CD14-positive monocyte (primary cell): ENCODE results near the gene CACNA2D2. TPM values are rescaled to one million over a fixed set of nuclear protein-coding genes. Genes with fewer than 3 reads are reported as not detected.

Experiments
- DNase-seq, 3 donors: peaks; one replicate each; pipeline ENCODE4 v3.0.0-alpha.2; 2011 to 2022
- H2AFZ ChIP-seq: 2 replicates; pipeline ENCODE4 v1.6.0; 2012; ENCODE audit warnings: mild to moderate bottlenecking, low read depth, low read length, inconsistent platforms; ENCODE audit not compliant: insufficient read depth, poor library complexity, severe bottlenecking
- H3K27ac ChIP-seq, 2 donors: 1 replicate in 1 of 2; 2 replicates in 1 of 2; pipeline ENCODE4 v1.5.1; 2012 to 2013; ENCODE audit warnings: low read length in 2 of 2, control low read depth in 1 of 2, inconsistent platforms in 1 of 2, low read depth in 1 of 2, mild to moderate bottlenecking in 1 of 2
- H3K27me3 ChIP-seq, 2 donors: one replicate each; pipeline versions ENCODE4 v1.6.0 to v1.6.1; 2011 to 2013; ENCODE audit warnings: low read length in 2 of 2; ENCODE audit not compliant: control insufficient read depth in 2 of 2, insufficient read depth in 2 of 2
- H3K36me3 ChIP-seq, 2 donors: replicated peaks in 1 of 2; 1 replicate in 1 of 2; 2 replicates in 1 of 2; pipeline versions ENCODE4 v1.5.1 to v1.6.1; 2012 to 2013; ENCODE audit warnings: low read length in 2 of 2, control low read depth in 1 of 2, inconsistent platforms in 1 of 2, mild to moderate bottlenecking in 1 of 2; ENCODE audit not compliant: insufficient read depth in 2 of 2, control insufficient read depth in 1 of 2
- H3K4me1 ChIP-seq, 2 donors: 1 replicate in 1 of 2; 2 replicates in 1 of 2; pipeline versions ENCODE4 v1.5.1 to v1.6.1; 2012 to 2013; ENCODE audit warnings: low read length in 2 of 2, control low read depth in 1 of 2, inconsistent platforms in 1 of 2, mild to moderate bottlenecking in 1 of 2, moderate library complexity in 1 of 2; ENCODE audit not compliant: insufficient read depth in 2 of 2, control insufficient read depth in 1 of 2
- H3K4me2 ChIP-seq: replicated peaks from 2 replicates; pipeline ENCODE3; 2012; ENCODE audit warnings: low read length, moderate library complexity, mild to moderate bottlenecking; ENCODE audit not compliant: poor library complexity, severe bottlenecking; ENCODE audit errors: extremely low read depth
- H3K4me3 ChIP-seq, 3 experiments: fragments of 200-600 bp in 1 of 3; sonication (generic) in 1 of 3; replicated peaks in 1 of 3; 1 replicate in 2 of 3; 2 replicates in 1 of 3; pipeline ENCODE4 v1.5.1; 2011 to 2013; ENCODE audit warnings: low read length in 3 of 3, mild to moderate bottlenecking in 3 of 3, control low read depth in 2 of 3, low read depth in 2 of 3, inconsistent platforms in 1 of 3, moderate library complexity in 1 of 3
- H3K79me2 ChIP-seq: 2 replicates; pipeline ENCODE4 v1.6.0; 2012; ENCODE audit warnings: mild to moderate bottlenecking, control low read depth, inconsistent platforms, low read length, moderate library complexity; ENCODE audit not compliant: insufficient read depth
- H3K9ac ChIP-seq: 2 replicates; pipeline ENCODE4 v1.6.0; 2017; ENCODE audit warnings: low read length, mild to moderate bottlenecking; ENCODE audit not compliant: insufficient read depth, poor library complexity, severe bottlenecking
- H3K9me3 ChIP-seq, 2 donors: replicated peaks in 1 of 2; 1 replicate in 1 of 2; 2 replicates in 1 of 2; pipeline versions ENCODE4 v1.5.1 to v1.6.1; 2012 to 2013; ENCODE audit warnings: low read length in 2 of 2, control low read depth in 1 of 2; ENCODE audit not compliant: control insufficient read depth in 1 of 2, insufficient read depth in 1 of 2
- H4K20me1 ChIP-seq: 2 replicates; pipeline ENCODE4 v1.6.0; 2012; ENCODE audit warnings: mild to moderate bottlenecking, low read length, control low read depth, moderate library complexity; ENCODE audit not compliant: insufficient read depth
- H3K27ac Mint-ChIP-seq, 7 donors: one replicate each; pipeline ENCODE4 v1.8.0; 2020; ENCODE audit warnings: mild to moderate bottlenecking in 7 of 7, mixed read lengths in 7 of 7, moderate library complexity in 6 of 7, inconsistent platforms in 2 of 7
- H3K27me3 Mint-ChIP-seq, 3 donors: one replicate each; pipeline ENCODE4 v1.8.0; 2021 to 2022; ENCODE audit warnings: low read depth in 3 of 3, mild to moderate bottlenecking in 3 of 3, mixed read lengths in 3 of 3, moderate library complexity in 3 of 3, inconsistent platforms in 1 of 3
- H3K36me3 Mint-ChIP-seq, 2 donors: one replicate each; pipeline ENCODE4 v1.8.0; 2020; ENCODE audit warnings: mixed read lengths in 2 of 2, inconsistent platforms in 1 of 2, mild to moderate bottlenecking in 1 of 2
- H3K4me1 Mint-ChIP-seq: one replicate; pipeline ENCODE4 v1.8.0; 2020; ENCODE audit warnings: mild to moderate bottlenecking, mixed read lengths
- H3K4me3 Mint-ChIP-seq, 2 donors: one replicate each; pipeline ENCODE4 v1.8.0; 2020; ENCODE audit warnings: mild to moderate bottlenecking in 2 of 2, mixed read lengths in 2 of 2, moderate library complexity in 1 of 2
- H3K9me3 Mint-ChIP-seq, 7 donors: one replicate each; pipeline ENCODE4 v1.8.0; 2020 to 2022; ENCODE audit warnings: mixed read lengths in 7 of 7, mild to moderate bottlenecking in 6 of 7, moderate library complexity in 6 of 7, inconsistent platforms in 2 of 7
- CTCF ChIP-seq: fragments of 200-600 bp; IDR thresholded peaks from one replicate; pipeline ENCODE4 v1.8.0; 2022; ENCODE audit warnings: antibody characterized with exemption, mild to moderate bottlenecking
- WGBS: methylation state at CpG from one replicate; pipeline ENCODE4 v1.1.5; 2013; ENCODE audit warnings: missing lambda C conversion rate; ENCODE audit not compliant: insufficient coverage; 5-methylcytosine and 5-hydroxymethylcytosine counted together
- intact Hi-C, 2 donors: fragments of 100-400 bp; cut with micrococcal nuclease; formaldehyde crosslinking; loops; one replicate each; pipeline versions ENCODE4 v1.15.0 to v1.15.1; 2023
- polyA plus RNA-seq, 3 donors: library from polyadenylated mRNA; depleted of rRNA in 1 of 3; unstranded in 2 of 3; stranded (reverse) in 1 of 3; fragments of 300-500 nt in 2 of 3; fragments of >200 nt in 1 of 3; fragmentation: Illumina TruSeq in 2 of 3; gene quantifications; 1 replicate in 2 of 3; 2 replicates in 1 of 3; pipeline ENCODE4 v1.2.3, GENCODE V29; 2012 to 2021

CACNA2D2 gene
- polyA plus RNA-seq, 3 donors: 0.09 to 0.16 TPM; not detected in 1

- H3K4me3 Mint-ChIP-seq: no peak overlapping the region
- no peaks in the 10 kb centered on the region for H3K4me1 Mint-ChIP-seq
Measured at GRCh38 chr3:50536471-50537180, 33.2 kb upstream of the CACNA2D2 start.

GRCh38 chr3:50534681-50535330 is 31.4 kb upstream of the CACNA2D2 start:
- Histone ChIP-seq H3K9me3 (no peaks in the 10 kb centered on the region), H3K9ac (no peak overlapping the region), H3K4me3 (no peak overlapping the region), H3K27ac (no peak overlapping the region), H2AFZ (no peak overlapping the region), H3K36me3 (no peaks in the 10 kb centered on the region), H3K27me3 (peaks cover 0 to 23% of the 10 kb centered on the region in 2 donors), H3K79me2 (no peaks in the 10 kb centered on the region), H3K4me2 (no peak overlapping the region), H4K20me1 (no peaks in the 10 kb centered on the region), H3K4me1 (no peaks in the 10 kb centered on the region)
- intact Hi-C loops: no loop called here
- H3K27me3 Mint-ChIP-seq: peaks cover 25 to 41% (median 40%) of the 10 kb centered on the region in 3 donors
- WGBS: 85% methylated on average over 6 of the region's 9 CpGs
- H3K36me3 Mint-ChIP-seq: no peaks in the 10 kb centered on the region
- no peak for DNase-seq
- no peak overlapping the region for H3K4me3 Mint-ChIP-seq
- H3K27ac Mint-ChIP-seq: no peak overlapping the region
- H3K4me1 Mint-ChIP-seq: no peaks in the 10 kb centered on the region
- no peak for TF ChIP-seq CTCF
- H3K9me3 Mint-ChIP-seq: peaks cover 0 to 2% (median 0%) of the 10 kb centered on the region in 7 donors

More at GRCh38 chr3:50536471-50537180, 33.2 kb upstream of the CACNA2D2 start:
- H3K79me2 ChIP-seq: no peaks in the 10 kb centered on the region
- TF ChIP-seq CTCF: no peak
- intact Hi-C loops: no loop called here
- no peak overlapping the region for H3K27ac ChIP-seq
- no peak overlapping the region for H3K4me2 ChIP-seq
- H3K27me3 Mint-ChIP-seq: peaks cover 20 to 27% (median 26%) of the 10 kb centered on the region in 3 donors
- H3K9me3 Mint-ChIP-seq: peaks cover 0 to 2% (median 0%) of the 10 kb centered on the region in 7 donors
- WGBS: 69% methylated on average over 4 of the region's 5 CpGs
- H3K36me3 ChIP-seq: no peaks in the 10 kb centered on the region
- H3K4me1 ChIP-seq: no peaks in the 10 kb centered on the region
- no peak overlapping the region for H3K9ac ChIP-seq
- peaks cover 0 to 7% of the 10 kb centered on the region in 2 donors for H3K27me3 ChIP-seq
- H2AFZ ChIP-seq: no peak overlapping the region
- no peaks in the 10 kb centered on the region for H4K20me1 ChIP-seq
- H3K9me3 ChIP-seq: no peaks in the 10 kb centered on the region
- H3K4me3 ChIP-seq: no peak overlapping the region
- no peak for DNase-seq
- H3K36me3 Mint-ChIP-seq: no peaks in the 10 kb centered on the region
- H3K27ac Mint-ChIP-seq: no peak overlapping the region
